ENCODE data around the gene XYLT1.

GRCh38 chr16:17101646-17102045, 369.1 kb downstream of the XYLT1 start:
- TF ChIP-seq RFX5 (IDR thresholded peaks at IDR 0.05; ENCODE audit: low read length) (no peak), POLR2AphosphoS5 (IDR thresholded peaks at IDR 0.05; ENCODE audit: low read depth, low read length) (no peak), RCOR1 (IDR thresholded peaks at IDR 0.05; ENCODE audit: low read length) (no peak), EP300 (IDR thresholded peaks at IDR 0.05; ENCODE audit: borderline replicate concordance in 1 of 2, low read depth in 1 of 2, low read length in 1 of 2) (no peak), ELF1 (IDR thresholded peaks at IDR 0.05) (no peak), RAD21 (IDR thresholded peaks at IDR 0.05; ENCODE audit: low read length) (no peak), CTCF (IDR thresholded peaks at IDR 0.05) (no peak), FOXM1 (IDR thresholded peaks at IDR 0.05; ENCODE audit: low read depth) (no peak), CHD2 (IDR thresholded peaks at IDR 0.05; ENCODE audit: low read length, partially characterized antibody) (no peak), MXI1 (IDR thresholded peaks at IDR 0.05; ENCODE audit: low read depth, low read length) (no peak)

Data from SK-N-SH (cell line).